ENCODE measurements around the gene FUNDC1.
A peak's percentile ranks its signal among the peaks of the same experiment; 100 is the strongest.

The FUNDC1 gene

GRCh38 chrX:44542567-44543325, at the start of gene FUNDC1:
Gene FUNDC1 (minus strand): TSS chrX:44542859. CDS start chrX:44542832, 27 bp downstream.
- Histone ChIP-seq H3K4me1 (ENCODE audit: low read depth, poor library complexity, severe bottlenecking) (no peaks in the 10 kb centered on the region), H3K36me3 (ENCODE audit: insufficient read depth) (no peaks in the 10 kb centered on the region), H3K9ac (peak within 1 kb of the TSS; percentile 72; the same call in 1 of the 2 replicates), H3K27ac (no peak within 1 kb of the TSS), H3K4me2 (peak within 1 kb of the TSS; percentile 93), H3K27me3 (ENCODE audit: insufficient read depth, low read depth) (no peaks in the 10 kb centered on the region), H4K20me1 (ENCODE audit: insufficient read depth) (no peaks in the 10 kb centered on the region), H3K4me3 (IDR thresholded peaks at IDR 0.05; ENCODE audit: insufficient read depth, low read depth, low read length) (no peak within 1 kb of the TSS), H3K79me2 (ENCODE audit: insufficient read depth, low read depth) (no peaks in the 10 kb centered on the region), H2AFZ (ENCODE audit: low read depth) (peak within 1 kb of the TSS; percentile 71)
- TF ChIP-seq CTCF (conservative IDR thresholded peaks at IDR 0.05; ENCODE audit: low read depth, low read length), result no peak; the same call in 1 of the 2 replicates

GRCh38 chrX:44585866-44586265, 43.2 kb upstream of the FUNDC1 start:
- Histone ChIP-seq H4K20me1 (ENCODE audit: insufficient read depth) (no peaks in the 10 kb centered on the region), H3K4me1 (ENCODE audit: low read depth, poor library complexity, severe bottlenecking) (no peaks in the 10 kb centered on the region), H3K79me2 (ENCODE audit: insufficient read depth, low read depth) (no peaks in the 10 kb centered on the region), H3K27ac (no peak overlapping the region), H3K9ac (no peak overlapping the region), H3K4me3 (IDR thresholded peaks at IDR 0.05; ENCODE audit: insufficient read depth, low read depth, low read length) (no peak overlapping the region), H3K27me3 (ENCODE audit: insufficient read depth, low read depth) (no peaks in the 10 kb centered on the region), H2AFZ (ENCODE audit: low read depth) (no peak overlapping the region), H3K36me3 (ENCODE audit: insufficient read depth) (no peaks in the 10 kb centered on the region), H3K4me2 (no peak overlapping the region)
- TF ChIP-seq CTCF (conservative IDR thresholded peaks at IDR 0.05; ENCODE audit: low read depth, low read length), result no peak

- H3K79me2 ChIP-seq (ENCODE audit: insufficient read depth, low read depth), result no peaks in the 10 kb centered on the region
- no peaks in the 10 kb centered on the region for H3K4me1 ChIP-seq (ENCODE audit: low read depth, poor library complexity, severe bottlenecking)
- H3K36me3 ChIP-seq (ENCODE audit: insufficient read depth), result no peaks in the 10 kb centered on the region
- no peak overlapping the region for H3K27ac ChIP-seq
- no peaks in the 10 kb centered on the region for H3K27me3 ChIP-seq (ENCODE audit: insufficient read depth, low read depth)
- no peak for TF ChIP-seq CTCF (conservative IDR thresholded peaks at IDR 0.05; ENCODE audit: low read depth, low read length)
- no peaks in the 10 kb centered on the region for H4K20me1 ChIP-seq (ENCODE audit: insufficient read depth)
- H3K9ac ChIP-seq, result no peak overlapping the region
- H2AFZ ChIP-seq (ENCODE audit: low read depth), result no peak overlapping the region
- H3K4me3 ChIP-seq (IDR thresholded peaks at IDR 0.05; ENCODE audit: insufficient read depth, low read depth, low read length), result no peak overlapping the region
- H3K4me2 ChIP-seq, result no peak overlapping the region
These were observed 37.8 kb upstream of the FUNDC1 start for GRCh38 chrX:44580466-44580865.

GRCh38 chrX:44572340-44572938, 29.8 kb upstream of the FUNDC1 start:
- Histone ChIP-seq H2AFZ (ENCODE audit: low read depth) (no peak overlapping the region), H3K4me3 (IDR thresholded peaks at IDR 0.05; ENCODE audit: insufficient read depth, low read depth, low read length) (no peak overlapping the region), H3K36me3 (ENCODE audit: insufficient read depth) (no peaks in the 10 kb centered on the region), H3K4me1 (ENCODE audit: low read depth, poor library complexity, severe bottlenecking) (no peaks in the 10 kb centered on the region), H3K27me3 (ENCODE audit: insufficient read depth, low read depth) (no peaks in the 10 kb centered on the region), H3K79me2 (ENCODE audit: insufficient read depth, low read depth) (no peaks in the 10 kb centered on the region), H3K4me2 (no peak overlapping the region), H3K9ac (no peak overlapping the region), H4K20me1 (ENCODE audit: insufficient read depth) (no peaks in the 10 kb centered on the region), H3K27ac (no peak overlapping the region)
- TF ChIP-seq CTCF (conservative IDR thresholded peaks at IDR 0.05; ENCODE audit: low read depth, low read length), result no peak

Measured in KMS-11 (cell line).